Panc1 (cell line): ENCODE results near the gene NEK8. TPM values are rescaled to one million over a fixed set of nuclear protein-coding genes. Genes with fewer than 3 reads are reported as not detected.

Experiments
- ATAC-seq: fragments of 200-7000 bp; cut with Tn5 transposase; 2 replicates; pipeline ENCODE4 v1.9.1; 2020; ENCODE audit warnings: mild to moderate bottlenecking, moderate library complexity
- BruUV-seq: library from RNA; stranded (reverse); fragments of 400-500 nt; replicated peaks from 2 replicates; lab custom pipeline; 2021; lab: Mats Ljungman, UMichigan
- CTCF ChIA-PET: fragments of 300-600 bp; sonication (Branson Sonifier 250); formaldehyde crosslinking; loops from one replicate; lab custom pipeline; 2022; ENCODE audit warnings: antibody characterized with exemption; lab: Charles Lee
- POLR2A ChIA-PET: fragments of 300-600 bp; sonication (Branson Sonifier 250); formaldehyde crosslinking; loops from one replicate; lab custom pipeline; 2022; ENCODE audit warnings: antibody characterized with exemption; lab: Charles Lee
- DNase-seq: peaks from one replicate; pipeline ENCODE4 v3.0.0-alpha.2; 2010; ENCODE audit warnings: low read depth, low spot score
- H3K27ac ChIP-seq: 2 replicates; pipeline ENCODE4 v1.5.1; 2011; ENCODE audit warnings: mild to moderate bottlenecking, low read length, inconsistent platforms
- H3K27me3 ChIP-seq: fragments of 200-500 bp; sonication (Bioruptor generic); 2 replicates; pipeline ENCODE4 v1.6.0; 2014; ENCODE audit warnings: low read length, inconsistent platforms; ENCODE audit not compliant: control insufficient read depth, insufficient read depth
- H3K36me3 ChIP-seq: fragments of 200-500 bp; sonication (Bioruptor generic); 2 replicates; pipeline ENCODE4 v1.5.1; 2014; ENCODE audit warnings: inconsistent platforms, mild to moderate bottlenecking, low read length, moderate library complexity; ENCODE audit not compliant: control insufficient read depth, insufficient read depth
- H3K4me1 ChIP-seq: 2 replicates; pipeline ENCODE4 v1.5.1; 2011; ENCODE audit warnings: inconsistent platforms, mild to moderate bottlenecking, low read length, moderate library complexity; ENCODE audit not compliant: control insufficient read depth, insufficient read depth
- H3K4me3 ChIP-seq, 2 experiments: 2 replicates each; pipeline ENCODE4 v1.5.1; 2011 to 2012; ENCODE audit warnings: low read depth in 2 of 2, low read length in 2 of 2, mild to moderate bottlenecking in 2 of 2, inconsistent platforms in 1 of 2, moderate library complexity in 1 of 2
- H3K9me3 ChIP-seq: fragments of 200-500 bp; sonication (Bioruptor generic); 2 replicates; pipeline ENCODE4 v1.5.1; 2014; ENCODE audit warnings: low read depth, mild to moderate bottlenecking, inconsistent platforms, low read length, moderate library complexity; ENCODE audit not compliant: control insufficient read depth, insufficient read depth
- CTCF ChIP-seq: fragments of 450-650 bp; IDR thresholded peaks from 2 replicates; pipeline ENCODE4 v1.5.1; 2017; ENCODE audit warnings: mild to moderate bottlenecking
- POLR2AphosphoS5 ChIP-seq: IDR thresholded peaks from 2 replicates; pipeline ENCODE4 v1.6.1; 2012; ENCODE audit warnings: mild to moderate bottlenecking, low read depth, low read length, moderate library complexity
- REST ChIP-seq, 2 experiments: IDR thresholded peaks; 2 replicates each; pipeline ENCODE4 v1.6.1; 2011 to 2012; ENCODE audit warnings: low read depth in 2 of 2, control low read depth in 1 of 2, low read length in 1 of 2, mild to moderate bottlenecking in 1 of 2, moderate library complexity in 1 of 2; ENCODE audit not compliant: insufficient read depth in 1 of 2
- SIN3A ChIP-seq: IDR thresholded peaks from 2 replicates; pipeline ENCODE4 v1.6.1; 2012; ENCODE audit warnings: low read depth, mild to moderate bottlenecking, low read length, moderate library complexity, borderline replicate concordance; ENCODE audit not compliant: insufficient read depth
- TCF7L2 ChIP-seq: IDR thresholded peaks from 2 replicates; pipeline ENCODE4 v1.6.1; 2011; ENCODE audit warnings: mild to moderate bottlenecking, low read depth, low read length, inconsistent platforms
- in situ Hi-C: cut with HindIII; loops from 2 replicates; pipeline ENCODE4 v1.10.0; 2016; ENCODE audit warnings: low sequenced_read_pairs, low pct_unique_long_range_greater_than_20kb
- intact Hi-C: fragments of 100-400 bp; cut with micrococcal nuclease; formaldehyde crosslinking; loops from one replicate; pipeline ENCODE4 v1.10.0; 2022; ENCODE audit not compliant: unreplicated experiment
- total RNA-seq: library from RNA; stranded (reverse); gene quantifications from one replicate; pipeline ENCODE4 v1.2.1, GENCODE V29; 2021; ENCODE audit not compliant: unreplicated experiment

The NEK8 gene
- total RNA-seq, 1 experiment from 2014 or later, result 11.9 TPM

GRCh38 chr17:28744972-28745785 lies 16.6 kb downstream of the NEK8 start:
- ChIA-PET POLR2A (interaction anchor here (1.2 to 1.8 kb wide), 2 partner anchors 18 to 26 kb away, joined by 3 to 11 read pairs; partner anchors contain the start of gene RPL23A), CTCF (interaction anchor here (8.4 kb wide), 1 partner anchor 17 kb away, joined by 123 read pairs; the partner anchor contains the start of genes NEK8 and TLCD1)
- BruUV-seq, result no TSS peak
- Histone ChIP-seq H3K9me3 (no peaks in the 10 kb centered on the region), H3K36me3 (no peaks in the 10 kb centered on the region; the same call in none of the 2 replicates), H3K4me1 (peaks cover 55% of the 10 kb centered on the region), H3K27ac (peak overlapping the region; percentile 99), H3K4me3 (peak overlapping the region; percentile 89 to 99), H3K27me3 (no peaks in the 10 kb centered on the region)
- DNase-seq (no peak), ATAC-seq (peak; percentile 1; the same call in 1 of the 2 replicates)
- in situ Hi-C loops (no loop called here), intact Hi-C loops (no loop called here)
- TF ChIP-seq TCF7L2 (no peak), POLR2AphosphoS5 (peak; percentile 29; the same call in 1 of the 2 replicates)

GRCh38 chr17:28745786-28746411 lies 17.3 kb downstream of the NEK8 start:
- Histone ChIP-seq H3K27me3 (no peaks in the 10 kb centered on the region), H3K4me3 (peak overlapping the region; percentile 89 to 99), H3K4me1 (peaks cover 60% of the 10 kb centered on the region), H3K9me3 (no peaks in the 10 kb centered on the region), H3K36me3 (no peaks in the 10 kb centered on the region; the same call in none of the 2 replicates), H3K27ac (peak overlapping the region; percentile 99)
- no TSS peak for BruUV-seq
- ChIA-PET POLR2A (interaction anchor here (0.6 to 1.8 kb wide), 4 partner anchors 17 to 155 kb away, joined by 3 to 14 read pairs (median 7); partner anchors contain the start of genes ERAL1 and NEK8), CTCF (interaction anchor here (8.4 kb wide), 1 partner anchor 18 kb away, joined by 123 read pairs; the partner anchor contains the start of genes NEK8 and TLCD1)
- intact Hi-C loops, result no loop called here
- in situ Hi-C loops, result no loop called here
- DNase-seq (no peak), ATAC-seq (peak; percentile 12; the same call in 1 of the 2 replicates)
- TF ChIP-seq SIN3A (0 out of 2 replicates have a peak, but pooled peaks have one; percentile 34), POLR2AphosphoS5 (no peak), TCF7L2 (no peak)

- intact Hi-C loops, result no loop called here
- in situ Hi-C loops, result no loop called here
- BruUV-seq, result no TSS peak
- no peak for TF ChIP-seq REST (IDR thresholded peaks at IDR 0.05; ENCODE audit: insufficient read depth in 1 of 2, low read depth in 2 of 2, low read length in 1 of 2)
- TF ChIP-seq CTCF, result no peak
- no peak for TF ChIP-seq SIN3A
- no peak for TF ChIP-seq TCF7L2
- TF ChIP-seq POLR2AphosphoS5, result no peak
- ChIA-PET CTCF (interaction anchor here (0.6 to 8.4 kb wide), 2 partner anchors 19 to 97 kb away, joined by 3 to 123 read pairs; partner anchors contain the start of genes NEK8 and TLCD1), POLR2A (interaction anchor here (0.6 to 1.0 kb wide), 3 partner anchors 18 to 154 kb away, joined by 3 to 14 read pairs (median 3); partner anchors contain the start of gene NEK8)
- Histone ChIP-seq H3K27me3 (no peaks in the 10 kb centered on the region), H3K27ac (peak overlapping the region; percentile 99), H3K4me1 (peaks cover 60% of the 10 kb centered on the region), H3K9me3 (no peaks in the 10 kb centered on the region), H3K36me3 (no peaks in the 10 kb centered on the region; the same call in none of the 2 replicates), H3K4me3 (peak overlapping the region; percentile 89 to 99)
- no peak for DNase-seq
- ATAC-seq, result no peak
Observed at GRCh38 chr17:28746611-28747050, 18.0 kb downstream of the NEK8 start.
